ENCODE results near the gene NAV3. TPM values are rescaled to one million over a fixed set of nuclear protein-coding genes. Genes with fewer than 3 reads are reported as not detected.
A peak's percentile ranks its signal among the peaks of the same experiment; 100 is the strongest.

The NAV3 gene
- total RNA-seq, 1 donor from 2014 or later: 11.4 TPM

DNA sequence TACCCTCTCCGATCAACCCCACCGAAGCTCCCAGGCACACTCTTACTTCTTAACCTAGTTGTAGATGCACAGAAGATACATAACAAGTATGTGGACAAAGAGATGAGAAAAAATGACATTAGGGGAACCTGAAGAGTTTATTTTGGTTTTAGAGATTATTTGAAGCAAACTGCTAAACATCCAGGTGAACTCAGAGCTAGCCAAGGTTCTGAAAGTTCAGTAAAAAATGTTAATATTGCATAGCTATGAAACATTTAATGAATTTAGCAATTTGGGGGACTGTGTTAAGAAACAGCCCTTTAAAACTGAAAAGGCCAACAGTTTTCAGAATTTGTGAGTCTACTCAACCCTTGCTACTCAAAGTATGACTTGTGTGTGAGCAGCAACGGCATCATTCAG lies 174.4 kb downstream of the NAV3 start:
- no peaks in the 10 kb centered on the region for H3K27me3 Mint-ChIP-seq (ENCODE audit: insufficient read depth, low read depth)
- no peak overlapping the region for H3K9ac ChIP-seq
- DNase-seq (ENCODE audit: low spot score): no peak
- H3K4me1 Mint-ChIP-seq: no peaks in the 10 kb centered on the region
- no peaks in the 10 kb centered on the region for H3K9me3 Mint-ChIP-seq
- H2AFZ ChIP-seq (replicated peaks): no peak overlapping the region
- H4K20me1 ChIP-seq (ENCODE audit: low read depth): no peaks in the 10 kb centered on the region
- H3K27ac ChIP-seq: no peak overlapping the region
- TF ChIP-seq EZH2phosphoT487 (IDR thresholded peaks at IDR 0.05): no peak
- TF ChIP-seq, protein P1, sequence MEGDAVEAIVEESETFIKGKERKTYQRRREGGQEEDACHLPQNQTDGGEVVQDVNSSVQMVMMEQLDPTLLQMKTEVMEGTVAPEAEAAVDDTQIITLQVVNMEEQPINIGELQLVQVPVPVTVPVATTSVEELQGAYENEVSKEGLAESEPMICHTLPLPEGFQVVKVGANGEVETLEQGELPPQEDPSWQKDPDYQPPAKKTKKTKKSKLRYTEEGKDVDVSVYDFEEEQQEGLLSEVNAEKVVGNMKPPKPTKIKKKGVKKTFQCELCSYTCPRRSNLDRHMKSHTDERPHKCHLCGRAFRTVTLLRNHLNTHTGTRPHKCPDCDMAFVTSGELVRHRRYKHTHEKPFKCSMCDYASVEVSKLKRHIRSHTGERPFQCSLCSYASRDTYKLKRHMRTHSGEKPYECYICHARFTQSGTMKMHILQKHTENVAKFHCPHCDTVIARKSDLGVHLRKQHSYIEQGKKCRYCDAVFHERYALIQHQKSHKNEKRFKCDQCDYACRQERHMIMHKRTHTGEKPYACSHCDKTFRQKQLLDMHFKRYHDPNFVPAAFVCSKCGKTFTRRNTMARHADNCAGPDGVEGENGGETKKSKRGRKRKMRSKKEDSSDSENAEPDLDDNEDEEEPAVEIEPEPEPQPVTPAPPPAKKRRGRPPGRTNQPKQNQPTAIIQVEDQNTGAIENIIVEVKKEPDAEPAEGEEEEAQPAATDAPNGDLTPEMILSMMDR (IDR thresholded peaks at IDR 0.05): no peak
- no peaks in the 10 kb centered on the region for H3K36me3 Mint-ChIP-seq
- H3K4me2 ChIP-seq: no peak overlapping the region
- no peaks in the 10 kb centered on the region for H3K9me3 ChIP-seq (ENCODE audit: low read depth)
- H3K4me3 Mint-ChIP-seq: no peak overlapping the region
- H3K36me3 ChIP-seq: no peaks in the 10 kb centered on the region
- H3K4me3 ChIP-seq: no peak overlapping the region
- no peaks in the 10 kb centered on the region for H3K27me3 ChIP-seq
- H3F3A ChIP-seq (ENCODE audit: low read depth): no peaks in the 10 kb centered on the region
- H3K27ac Mint-ChIP-seq: no peak overlapping the region
- peaks cover 8% of the 10 kb centered on the region for H3K4me1 ChIP-seq
- no peaks in the 10 kb centered on the region for H3K79me2 ChIP-seq (ENCODE audit: low read depth)

DNA sequence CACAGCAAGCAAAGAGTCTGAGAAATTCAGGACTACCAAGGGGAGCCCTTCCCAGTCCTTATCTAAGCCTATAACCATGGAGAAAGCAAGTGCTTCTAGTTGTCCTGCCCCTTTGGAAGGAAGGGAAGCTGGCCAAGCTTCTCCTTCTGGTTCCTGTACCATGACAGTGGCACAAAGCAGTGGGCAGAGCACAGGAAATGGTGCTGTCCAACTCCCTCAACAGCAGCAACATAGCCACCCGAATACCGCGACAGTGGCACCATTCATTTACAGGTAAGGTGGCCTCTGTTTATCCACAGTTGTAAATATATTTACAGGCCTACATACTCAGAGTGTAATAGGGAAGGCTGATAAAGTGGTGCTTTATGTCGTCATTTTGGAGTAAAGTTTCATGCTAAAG lies 176.5 kb downstream of the NAV3 start:
- no peak overlapping the region for H3K4me3 ChIP-seq
- Mint-ChIP-seq H3K27ac (no peak overlapping the region), H3K9me3 (no peaks in the 10 kb centered on the region), H3K27me3 (ENCODE audit: insufficient read depth, low read depth) (no peaks in the 10 kb centered on the region), H3K4me1 (no peaks in the 10 kb centered on the region), H3K4me3 (no peak overlapping the region), H3K36me3 (no peaks in the 10 kb centered on the region)
- no peaks in the 10 kb centered on the region for H3K36me3 ChIP-seq
- H3K79me2 ChIP-seq (ENCODE audit: low read depth): no peaks in the 10 kb centered on the region
- DNase-seq (ENCODE audit: low spot score): no peak
- no peak overlapping the region for H2AFZ ChIP-seq (replicated peaks)
- peaks cover 8% of the 10 kb centered on the region for H3K4me1 ChIP-seq
- TF ChIP-seq EZH2 (IDR thresholded peaks at IDR 0.05): no peak
- TF ChIP-seq, protein P1 (IDR thresholded peaks at IDR 0.05): no peak
- no peak for TF ChIP-seq EZH2phosphoT487 (IDR thresholded peaks at IDR 0.05)
- no peaks in the 10 kb centered on the region for H3K9me3 ChIP-seq (ENCODE audit: low read depth)
- no peaks in the 10 kb centered on the region for H3K27me3 ChIP-seq
- H4K20me1 ChIP-seq (ENCODE audit: low read depth): no peaks in the 10 kb centered on the region
- H3K9ac ChIP-seq: no peak overlapping the region
- no peak overlapping the region for H3K27ac ChIP-seq
- no peaks in the 10 kb centered on the region for H3F3A ChIP-seq (ENCODE audit: low read depth)
- no peak overlapping the region for H3K4me2 ChIP-seq

DNA sequence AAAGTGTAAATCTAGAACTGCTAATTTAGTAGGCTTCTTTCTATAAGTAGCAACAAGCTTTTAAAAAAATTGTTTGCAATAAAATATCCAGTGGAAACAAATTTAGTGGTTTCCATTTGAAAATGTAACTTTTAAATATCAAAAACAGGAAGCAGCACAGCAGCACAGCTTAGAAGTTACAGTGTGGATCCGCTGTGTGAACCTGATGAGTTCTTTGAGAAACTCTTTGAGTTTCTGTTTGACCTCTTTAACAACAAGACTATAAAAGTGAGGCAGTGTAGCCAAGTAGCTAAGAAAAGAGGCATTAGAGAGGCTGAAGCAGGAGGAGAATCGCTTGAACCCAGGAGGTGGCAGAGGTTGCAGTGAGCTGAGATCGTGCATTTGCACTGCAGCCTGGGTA lies 178.3 kb downstream of the NAV3 start:
- Mint-ChIP-seq H3K36me3 (no peaks in the 10 kb centered on the region), H3K27me3 (ENCODE audit: insufficient read depth, low read depth) (no peaks in the 10 kb centered on the region), H3K4me1 (no peaks in the 10 kb centered on the region), H3K9me3 (no peaks in the 10 kb centered on the region), H3K27ac (no peak overlapping the region), H3K4me3 (no peak overlapping the region)
- Histone ChIP-seq H3K4me1 (peaks cover 9% of the 10 kb centered on the region), H3F3A (ENCODE audit: low read depth) (no peaks in the 10 kb centered on the region), H2AFZ (replicated peaks) (no peak overlapping the region), H3K4me3 (no peak overlapping the region), H3K4me2 (peak overlapping the region; percentile 37), H3K27me3 (no peaks in the 10 kb centered on the region), H3K27ac (no peak overlapping the region), H3K9ac (no peak overlapping the region), H4K20me1 (ENCODE audit: low read depth) (no peaks in the 10 kb centered on the region), H3K36me3 (no peaks in the 10 kb centered on the region), H3K9me3 (ENCODE audit: low read depth) (no peaks in the 10 kb centered on the region), H3K79me2 (ENCODE audit: low read depth) (no peaks in the 10 kb centered on the region)
- DNase-seq (ENCODE audit: low spot score): no peak
- no peak for TF ChIP-seq EZH2 (IDR thresholded peaks at IDR 0.05)
- TF ChIP-seq EZH2phosphoT487 (IDR thresholded peaks at IDR 0.05): no peak
- TF ChIP-seq, protein P1 (IDR thresholded peaks at IDR 0.05): no peak

Measured in neural progenitor cell (in vitro differentiated cells).